Measurements from ENCODE around the gene TSSC4.

Gene TSSC4

DNA sequence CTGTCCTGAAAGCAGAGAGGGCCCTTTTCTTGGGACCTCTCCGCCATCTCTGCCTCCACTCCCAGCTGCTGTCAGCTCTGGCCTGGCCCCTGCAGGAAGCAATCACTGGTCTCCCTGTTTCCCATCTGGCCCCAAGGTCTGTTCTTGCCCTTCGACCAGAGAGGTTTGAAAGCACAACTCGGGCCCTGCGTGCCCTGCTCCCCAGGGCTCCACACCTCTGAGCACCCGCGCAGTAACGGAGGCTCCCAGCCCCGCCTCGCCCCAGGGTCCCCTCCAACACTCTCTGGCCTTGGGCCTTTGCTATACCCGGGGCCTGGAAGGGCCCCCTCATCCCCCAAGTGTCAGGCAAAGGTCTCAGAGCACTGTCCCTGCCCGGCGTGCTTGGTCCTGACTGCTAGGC is 31.2 kb upstream of the TSSC4 start:
- DNase-seq (ENCODE audit: low spot score): no peak

- DNase-seq (ENCODE audit: low spot score): no peak
Measured at GRCh38 chr11:2369896-2370295, 30.7 kb upstream of the TSSC4 start.

- DNase-seq (ENCODE audit: low spot score): no peak
Measured at GRCh38 chr11:2374456-2375201, 25.9 kb upstream of the TSSC4 start.

- no peak for DNase-seq (ENCODE audit: low spot score)
Measured at GRCh38 chr11:2375341-2375853, 25.2 kb upstream of the TSSC4 start.

- DNase-seq (ENCODE audit: low spot score): no peak
Measured at GRCh38 chr11:2375964-2376551, 24.5 kb upstream of the TSSC4 start.

DNA sequence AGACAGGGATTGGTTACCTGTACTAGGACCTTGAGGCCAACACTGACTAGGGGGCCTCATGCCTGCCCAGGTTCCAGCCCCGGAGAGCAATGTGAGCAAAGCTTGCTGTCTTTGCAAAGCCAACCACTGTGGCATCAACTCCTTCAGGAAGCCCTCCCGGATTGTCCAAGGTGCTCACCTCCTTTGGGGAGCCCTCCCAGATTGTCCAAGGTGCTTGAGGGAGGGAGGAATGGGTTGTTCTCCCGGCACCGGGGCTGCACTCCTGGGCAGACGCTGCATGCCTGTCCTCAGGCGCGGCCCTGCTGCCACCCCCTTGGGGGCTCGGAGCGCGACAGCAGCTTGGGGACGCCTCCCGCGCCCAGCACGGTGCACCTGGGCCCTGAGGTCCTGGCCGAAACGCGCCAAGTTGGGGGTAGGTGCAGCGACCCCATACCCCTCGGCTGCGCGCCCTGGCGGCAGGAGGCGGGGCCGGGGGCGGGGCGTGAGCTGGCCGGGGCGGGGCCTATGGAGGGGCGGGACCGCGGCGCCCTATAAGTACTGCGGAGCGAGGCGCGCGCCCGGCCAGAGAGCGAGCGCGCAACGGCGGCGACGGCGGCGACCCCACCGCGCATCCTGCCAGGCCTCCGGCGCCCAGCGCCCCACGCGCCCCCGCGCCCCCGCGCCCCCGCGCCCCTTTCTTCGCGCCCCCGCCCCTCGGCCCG is 23.6 kb upstream of the TSSC4 start, which contains the start of gene CD81:
CD81 (plus strand) TSS at position 560 of the 701 bp plus-strand sequence. CDS start 240 bp downstream, outside the sequence.
- DNase-seq (ENCODE audit: low spot score): peak; percentile 84

GRCh38 chr11:2377511-2378443 is 22.8 kb upstream of the TSSC4 start:
- DNase-seq (ENCODE audit: low spot score): peak; percentile 73

GRCh38 chr11:2378527-2379210 is 21.9 kb upstream of the TSSC4 start:
- DNase-seq (ENCODE audit: low spot score): peak; percentile 80

GRCh38 chr11:2379466-2380174 is 20.9 kb upstream of the TSSC4 start:
- no peak for DNase-seq (ENCODE audit: low spot score)

- DNase-seq (ENCODE audit: low spot score): no peak
Measured at GRCh38 chr11:2380396-2380795, 20.2 kb upstream of the TSSC4 start.

- DNase-seq (ENCODE audit: low spot score): no peak
Measured at GRCh38 chr11:2380807-2381350, 19.7 kb upstream of the TSSC4 start.

DNA sequence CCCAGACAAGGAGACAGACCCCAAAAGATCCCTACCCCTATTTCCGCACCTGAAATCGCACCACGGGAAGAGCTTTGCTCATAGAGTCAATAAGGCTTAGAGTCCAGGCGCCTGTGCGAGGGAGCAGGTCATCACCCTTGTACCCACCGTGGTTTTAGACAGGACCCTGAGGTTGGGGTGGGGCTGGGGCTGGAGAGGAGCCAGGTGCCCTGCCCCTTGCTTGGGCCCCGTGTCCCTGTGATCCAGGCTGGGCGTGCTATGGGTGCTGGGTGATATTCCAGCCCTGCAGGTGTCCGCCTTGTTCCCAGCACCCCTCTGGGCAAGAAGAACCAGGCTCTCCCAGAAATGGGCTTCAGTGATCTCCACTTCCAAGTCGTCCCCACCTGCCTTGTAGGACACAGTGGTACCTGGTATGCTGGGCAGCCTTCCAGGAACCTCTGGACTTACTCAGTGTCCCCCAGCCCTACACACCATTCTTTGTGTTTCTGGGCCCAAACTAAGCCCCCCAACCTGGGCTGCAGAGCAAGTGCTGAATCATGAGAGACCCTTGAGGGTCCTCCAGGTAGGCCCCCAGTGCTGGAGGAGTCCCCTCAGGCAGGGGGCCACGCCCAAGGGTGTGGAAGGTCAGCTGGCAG is 18.9 kb upstream of the TSSC4 start:
- DNase-seq (ENCODE audit: low spot score): no peak

DNA sequence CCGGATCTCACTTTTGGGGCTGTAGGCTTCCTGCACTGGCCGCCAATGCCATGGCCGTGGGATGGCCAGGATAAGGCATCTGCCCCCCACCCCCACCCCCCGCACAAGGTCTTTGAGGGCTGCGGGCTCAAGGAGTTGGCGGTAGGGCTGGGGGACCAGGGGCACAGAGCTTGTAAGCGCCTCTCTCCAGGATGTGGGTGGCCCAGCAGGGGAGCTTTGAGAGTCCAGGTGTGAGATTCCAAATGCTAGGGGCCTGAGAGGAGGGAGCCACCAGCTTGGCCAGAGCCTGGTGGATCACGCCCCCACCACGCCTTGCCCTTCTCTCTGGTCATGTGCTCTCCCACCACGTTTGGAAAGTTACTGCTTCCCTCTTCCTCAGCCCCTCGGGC is 18.4 kb upstream of the TSSC4 start:
- no peak for DNase-seq (ENCODE audit: low spot score)

DNA sequence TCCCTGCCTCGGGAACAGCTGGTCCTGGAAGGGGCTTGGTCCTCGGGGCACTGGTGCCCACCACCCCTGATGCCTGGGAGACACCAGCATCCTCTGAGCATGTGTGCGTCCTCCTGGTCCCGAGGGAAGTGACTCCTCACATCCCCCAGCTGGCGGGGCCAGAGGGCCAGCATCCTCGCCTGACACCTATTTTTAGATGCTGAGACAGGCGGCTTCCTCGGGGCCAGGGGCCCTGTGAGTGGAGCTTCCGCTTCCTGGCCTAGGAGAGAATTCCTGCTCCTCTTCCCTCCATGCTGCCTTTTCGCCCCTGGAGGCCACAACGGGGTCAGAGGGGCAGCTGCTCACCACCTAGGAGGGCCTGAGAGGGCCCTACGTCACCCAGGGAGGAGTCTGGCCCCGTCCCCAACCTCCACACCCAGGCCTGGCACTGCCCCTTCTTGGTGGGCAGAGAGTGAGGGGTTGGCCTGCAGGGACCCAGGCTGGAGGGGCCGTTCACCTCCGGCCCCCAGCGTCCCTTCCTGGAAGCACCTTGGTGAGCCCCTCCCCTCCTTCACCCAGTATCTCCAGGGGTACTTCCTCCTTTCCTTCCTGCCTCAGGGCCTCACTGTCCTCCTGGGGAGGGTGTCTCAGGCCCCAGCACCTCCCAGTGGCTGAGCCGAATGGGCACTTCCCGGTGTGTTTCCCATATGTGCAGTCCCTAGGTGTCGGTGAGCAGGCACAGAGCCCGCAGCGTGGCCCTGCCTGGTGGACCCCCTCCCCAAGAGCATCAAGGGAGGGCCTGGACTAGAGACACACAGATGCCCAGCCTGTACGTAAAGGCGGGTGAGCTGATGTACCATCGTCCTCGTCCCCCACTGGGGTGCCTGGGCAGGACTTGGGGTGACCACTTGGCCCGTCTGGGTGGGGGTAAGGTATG is 17.4 kb upstream of the TSSC4 start:
- peak; percentile 57 for DNase-seq (ENCODE audit: low spot score)

- DNase-seq (ENCODE audit: low spot score): no peak
Measured at GRCh38 chr11:2383852-2384804, 16.4 kb upstream of the TSSC4 start.

DNA sequence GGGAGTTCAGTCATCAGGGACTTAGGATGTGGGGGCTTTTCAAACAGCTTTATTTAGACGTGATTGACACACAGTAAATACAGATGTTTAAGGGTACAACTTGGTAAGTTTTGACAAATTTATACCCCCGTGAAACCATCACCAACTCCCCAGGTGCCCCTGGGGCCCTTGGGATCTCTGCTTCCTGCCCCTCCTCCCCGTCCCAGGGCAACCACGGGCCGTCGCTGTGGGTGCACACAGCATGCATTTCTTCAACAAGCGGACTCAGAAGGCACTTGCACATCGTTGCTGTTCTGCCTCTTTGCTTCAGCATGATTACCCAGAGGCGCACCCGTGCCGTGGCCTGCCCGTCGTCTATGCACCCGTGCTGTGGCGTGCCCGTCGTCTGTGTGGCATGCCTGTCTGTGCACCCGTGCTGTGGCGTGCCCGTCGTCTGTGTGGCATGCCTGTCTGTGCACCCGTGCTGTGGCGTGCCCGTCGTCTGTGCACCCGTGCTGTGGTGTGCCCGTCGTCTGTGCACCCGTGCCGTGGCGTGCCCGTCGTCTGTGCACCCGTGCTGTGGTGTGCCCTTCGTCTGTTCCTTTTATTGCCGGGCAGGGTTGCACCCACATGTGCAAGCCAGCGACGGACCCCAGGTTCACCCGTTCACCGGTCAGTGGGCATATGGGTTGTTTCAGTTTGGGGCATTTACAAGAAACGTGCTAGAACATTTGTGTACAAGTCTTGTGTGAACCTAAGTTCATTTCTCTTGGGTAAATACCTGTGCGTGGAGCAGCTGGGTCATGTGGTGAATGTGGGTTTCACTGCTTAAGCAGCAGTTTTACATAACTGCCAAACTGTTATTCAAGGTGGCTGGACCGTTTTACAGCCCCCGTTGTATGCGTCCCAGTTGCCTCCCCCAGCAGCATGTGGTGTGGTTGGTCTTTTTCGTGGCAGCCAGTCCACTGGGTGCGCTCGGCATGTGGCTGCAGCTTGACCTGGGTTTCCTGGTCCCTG is 15.1 kb upstream of the TSSC4 start:
- DNase-seq (ENCODE audit: low spot score): no peak
